Measurements from ENCODE around the gene SLC25A21. TPM values are rescaled to one million over a fixed set of nuclear protein-coding genes. Genes with fewer than 3 reads are reported as not detected.

Gene SLC25A21
- total and polyA plus RNA-seq, 2 of the 13 experiments (the other 11 are each of a cell fraction or from before 2014, with no cell fraction given): 1.9 to 2.9 TPM

DNA sequence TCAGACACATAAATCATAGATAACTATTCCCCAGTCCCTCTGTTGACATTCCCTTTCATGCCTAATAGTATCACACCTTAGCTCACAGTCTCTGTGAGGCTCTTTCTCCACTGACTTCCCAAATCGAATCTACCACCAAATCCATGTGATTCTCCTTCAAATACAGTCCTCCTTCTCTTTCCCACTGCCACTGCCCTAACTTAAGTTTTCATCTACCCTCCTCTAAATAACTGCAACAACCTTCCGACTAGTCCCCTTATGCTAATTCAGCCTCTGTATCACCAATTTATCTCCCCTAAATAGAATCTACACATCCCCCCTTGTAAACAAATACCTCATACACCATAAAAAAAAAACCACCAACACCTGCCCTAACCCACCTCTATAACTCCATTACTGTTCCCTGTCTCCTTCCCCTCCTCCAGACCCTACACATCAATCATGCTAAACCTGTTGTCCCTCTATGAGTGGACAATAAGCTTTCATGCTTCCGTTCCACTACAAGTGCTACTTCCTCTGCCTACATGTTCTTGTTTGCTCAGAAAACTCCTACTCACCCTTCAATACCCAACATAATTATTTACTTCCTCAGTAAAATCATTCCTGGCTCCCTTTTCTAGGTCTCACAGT, 39.0 kb downstream of the SLC25A21 start:
- CTCF ChIA-PET (ENCODE audit: low intra/inter-chr PET ratio, low total read pairs): no interaction called here
- Histone ChIP-seq H3K9ac (ENCODE audit: insufficient read depth, low read depth, low read length) (no peak overlapping the region), H3K4me3 (replicated peaks in 1 of 3; ENCODE audit: insufficient read depth in 1 of 3, low read depth in 2 of 3, low read length in 3 of 3) (no peak overlapping the region), H3K79me2 (ENCODE audit: insufficient read depth, low read length) (no peaks in the 10 kb centered on the region), H3K4me2 (ENCODE audit: low read depth, low read length) (no peak overlapping the region), H3K4me1 (ENCODE audit: insufficient read depth, low read length) (no peaks in the 10 kb centered on the region), H4K20me1 (ENCODE audit: insufficient read depth, low read length) (no peaks in the 10 kb centered on the region), H3K36me3 (replicated peaks in 1 of 2; ENCODE audit: control insufficient read depth in 1 of 2, insufficient read depth in 2 of 2, low read length in 2 of 2) (no peaks in the 10 kb centered on the region), H2AFZ (ENCODE audit: low read length) (no peak overlapping the region), H3K27me3 (ENCODE audit: control insufficient read depth in 1 of 2, insufficient read depth in 2 of 2, low read length in 2 of 2) (no peaks in the 10 kb centered on the region), H3K9me3 (ENCODE audit: low read length) (no peaks in the 10 kb centered on the region), H3K27ac (ENCODE audit: extremely low read length, insufficient read depth, low read length) (no peak overlapping the region)
- WGBS (ENCODE audit: low lambda C conversion rate): 48% methylated on average over 3 of the region's 3 CpGs
- DNase-seq (ENCODE audit: low spot score): no peak
- FAIRE-seq: no peak
- POLR2A ChIA-PET: no interaction called here
- intact Hi-C loops (cut with micrococcal nuclease; ENCODE audit: unreplicated experiment) (no loop called here), in situ Hi-C loops (cut with HindIII; ENCODE audit: extremely low pct_ligation_motif_present, low pct_unique_long_range_greater_than_20kb) (no loop called here)
- BruUV-seq (replicated peaks): no TSS peak
- ATAC-seq: no peak
- TF ChIP-seq, protein P1, sequence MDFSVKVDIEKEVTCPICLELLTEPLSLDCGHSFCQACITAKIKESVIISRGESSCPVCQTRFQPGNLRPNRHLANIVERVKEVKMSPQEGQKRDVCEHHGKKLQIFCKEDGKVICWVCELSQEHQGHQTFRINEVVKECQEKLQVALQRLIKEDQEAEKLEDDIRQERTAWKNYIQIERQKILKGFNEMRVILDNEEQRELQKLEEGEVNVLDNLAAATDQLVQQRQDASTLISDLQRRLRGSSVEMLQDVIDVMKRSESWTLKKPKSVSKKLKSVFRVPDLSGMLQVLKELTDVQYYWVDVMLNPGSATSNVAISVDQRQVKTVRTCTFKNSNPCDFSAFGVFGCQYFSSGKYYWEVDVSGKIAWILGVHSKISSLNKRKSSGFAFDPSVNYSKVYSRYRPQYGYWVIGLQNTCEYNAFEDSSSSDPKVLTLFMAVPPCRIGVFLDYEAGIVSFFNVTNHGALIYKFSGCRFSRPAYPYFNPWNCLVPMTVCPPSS (IDR thresholded peaks at IDR 0.05): no peak
- no peak for TF ChIP-seq ZNF17 (CRISPR knock-in tag; IDR thresholded peaks at IDR 0.05)
- no peak for TF ChIP-seq NKX3-1 (CRISPR knock-in tag; IDR thresholded peaks at IDR 0.05)
- no peak for TF ChIP-seq ZNF33B (CRISPR knock-in tag; IDR thresholded peaks at IDR 0.05)
- TF ChIP-seq ZNF549 (CRISPR knock-in tag; IDR thresholded peaks at IDR 0.05): no peak
- no peak for TF ChIP-seq ARNTL (CRISPR knock-in tag; IDR thresholded peaks at IDR 0.05)
- no peak for TF ChIP-seq ZSCAN30 (CRISPR knock-in tag; IDR thresholded peaks at IDR 0.05)
- TF ChIP-seq ZNF749 (CRISPR knock-in tag; IDR thresholded peaks at IDR 0.05; ENCODE audit: borderline replicate concordance): no peak
- no peak for TF ChIP-seq FOXO1 (CRISPR knock-in tag; IDR thresholded peaks at IDR 0.05)
- no peak for TF ChIP-seq FOXC1 (CRISPR knock-in tag; IDR thresholded peaks at IDR 0.05; ENCODE audit: borderline replicate concordance)
- TF ChIP-seq, protein P2, sequence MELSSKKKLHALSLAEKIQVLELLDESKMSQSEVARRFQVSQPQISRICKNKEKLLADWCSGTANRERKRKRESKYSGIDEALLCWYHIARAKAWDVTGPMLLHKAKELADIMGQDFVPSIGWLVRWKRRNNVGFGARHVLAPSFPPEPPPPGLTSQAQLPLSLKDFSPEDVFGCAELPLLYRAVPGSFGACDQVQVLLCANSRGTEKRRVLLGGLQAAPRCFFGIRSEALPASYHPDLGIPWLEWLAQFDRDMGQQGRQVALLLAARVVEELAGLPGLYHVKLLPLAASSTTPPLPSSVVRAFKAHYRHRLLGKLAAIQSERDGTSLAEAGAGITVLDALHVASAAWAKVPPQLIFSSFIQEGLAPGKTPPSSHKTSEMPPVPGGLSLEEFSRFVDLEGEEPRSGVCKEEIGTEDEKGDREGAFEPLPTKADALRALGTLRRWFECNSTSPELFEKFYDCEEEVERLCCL (CRISPR knock-in tag; IDR thresholded peaks at IDR 0.05; ENCODE audit: borderline replicate concordance): no peak
- TF ChIP-seq SNRNP70 (IDR thresholded peaks at IDR 0.05; ENCODE audit: low read depth, low read length): no peak
- TF ChIP-seq ZNF775 (CRISPR knock-in tag; IDR thresholded peaks at IDR 0.05; ENCODE audit: borderline replicate concordance): no peak
- TF ChIP-seq GATAD1 (CRISPR knock-in tag; IDR thresholded peaks at IDR 0.05): no peak
- no peak for TF ChIP-seq ZNF558 (CRISPR knock-in tag; IDR thresholded peaks at IDR 0.05; ENCODE audit: borderline replicate concordance)
- no peak for TF ChIP-seq ZNF234 (CRISPR knock-in tag; conservative IDR thresholded peaks at IDR 0.05)
- TF ChIP-seq LCORL (IDR thresholded peaks at IDR 0.05): 0 out of 2 replicates have a peak, but pooled peaks have one; percentile 8
- TF ChIP-seq LCORL (CRISPR knock-in tag; IDR thresholded peaks at IDR 0.05): no peak
- no peak for TF ChIP-seq ZBTB1 (CRISPR knock-in tag; IDR thresholded peaks at IDR 0.05; ENCODE audit: borderline replicate concordance)
- TF ChIP-seq FOXM1 (CRISPR knock-in tag; IDR thresholded peaks at IDR 0.05): no peak
- no peak for TF ChIP-seq BORCS8-MEF2B (CRISPR knock-in tag; IDR thresholded peaks at IDR 0.05)
- TF ChIP-seq, protein P3, sequence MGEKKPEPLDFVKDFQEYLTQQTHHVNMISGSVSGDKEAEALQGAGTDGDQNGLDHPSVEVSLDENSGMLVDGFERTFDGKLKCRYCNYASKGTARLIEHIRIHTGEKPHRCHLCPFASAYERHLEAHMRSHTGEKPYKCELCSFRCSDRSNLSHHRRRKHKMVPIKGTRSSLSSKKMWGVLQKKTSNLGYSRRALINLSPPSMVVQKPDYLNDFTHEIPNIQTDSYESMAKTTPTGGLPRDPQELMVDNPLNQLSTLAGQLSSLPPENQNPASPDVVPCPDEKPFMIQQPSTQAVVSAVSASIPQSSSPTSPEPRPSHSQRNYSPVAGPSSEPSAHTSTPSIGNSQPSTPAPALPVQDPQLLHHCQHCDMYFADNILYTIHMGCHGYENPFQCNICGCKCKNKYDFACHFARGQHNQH (CRISPR knock-in tag; IDR thresholded peaks at IDR 0.05): no peak
- TF ChIP-seq PLRG1 (conservative IDR thresholded peaks at IDR 0.05): 0 out of 2 replicates have a peak, but pooled peaks have one; percentile 54
